Measurements from ENCODE around the gene SMIM13. TPM values are rescaled to one million over a fixed set of nuclear protein-coding genes. Genes with fewer than 3 reads are reported as not detected.

Gene SMIM13
- total RNA-seq, 1 donor from 2014 or later, result 5.8 TPM

DNA sequence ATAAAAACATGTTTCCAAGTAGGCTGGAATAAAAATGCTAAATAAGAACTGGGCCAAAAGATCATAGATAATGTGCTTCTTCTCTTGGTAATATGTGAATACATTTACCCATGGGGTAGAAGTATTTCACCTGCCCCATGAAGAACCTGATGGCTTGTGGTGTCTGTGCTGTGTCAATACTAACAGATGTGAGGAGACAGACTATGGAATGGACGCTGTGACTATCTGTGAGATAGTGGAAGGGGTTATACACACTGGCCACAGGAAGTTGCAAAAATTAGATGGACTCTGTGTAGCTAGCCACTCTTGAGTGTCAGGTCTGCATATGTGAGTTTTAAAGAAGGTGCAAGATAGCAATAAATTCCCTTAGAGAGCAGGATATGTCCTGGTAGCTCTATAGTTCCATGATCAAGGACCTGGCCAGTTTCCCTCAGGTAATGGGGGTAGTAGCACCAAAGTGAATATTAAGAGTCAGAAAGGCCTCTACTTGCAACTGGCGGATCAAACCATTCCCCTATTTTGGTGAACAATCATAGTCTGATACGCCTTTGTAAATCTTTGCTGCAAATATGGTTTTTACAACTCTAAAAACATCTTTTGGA lies 90.2 kb downstream of the SMIM13 start:
- ATAC-seq (ENCODE audit: low read depth) (no peak), DNase-seq (no peak)
- ChIA-PET POLR2A (no interaction called here), CTCF (interaction anchor here (2.3 kb wide), 1 partner anchor 312 kb away, joined by 7 read pairs; no protein-coding TSS in a partner anchor)
- TF ChIP-seq, protein P1, sequence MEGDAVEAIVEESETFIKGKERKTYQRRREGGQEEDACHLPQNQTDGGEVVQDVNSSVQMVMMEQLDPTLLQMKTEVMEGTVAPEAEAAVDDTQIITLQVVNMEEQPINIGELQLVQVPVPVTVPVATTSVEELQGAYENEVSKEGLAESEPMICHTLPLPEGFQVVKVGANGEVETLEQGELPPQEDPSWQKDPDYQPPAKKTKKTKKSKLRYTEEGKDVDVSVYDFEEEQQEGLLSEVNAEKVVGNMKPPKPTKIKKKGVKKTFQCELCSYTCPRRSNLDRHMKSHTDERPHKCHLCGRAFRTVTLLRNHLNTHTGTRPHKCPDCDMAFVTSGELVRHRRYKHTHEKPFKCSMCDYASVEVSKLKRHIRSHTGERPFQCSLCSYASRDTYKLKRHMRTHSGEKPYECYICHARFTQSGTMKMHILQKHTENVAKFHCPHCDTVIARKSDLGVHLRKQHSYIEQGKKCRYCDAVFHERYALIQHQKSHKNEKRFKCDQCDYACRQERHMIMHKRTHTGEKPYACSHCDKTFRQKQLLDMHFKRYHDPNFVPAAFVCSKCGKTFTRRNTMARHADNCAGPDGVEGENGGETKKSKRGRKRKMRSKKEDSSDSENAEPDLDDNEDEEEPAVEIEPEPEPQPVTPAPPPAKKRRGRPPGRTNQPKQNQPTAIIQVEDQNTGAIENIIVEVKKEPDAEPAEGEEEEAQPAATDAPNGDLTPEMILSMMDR (IDR thresholded peaks at IDR 0.05), result no peak
- Mint-ChIP-seq H3K9me3 (peaks cover 4% of the 10 kb centered on the region), H3K27ac (no peak overlapping the region), H3K4me3 (no peak overlapping the region), H3K27me3 (no peaks in the 10 kb centered on the region), H3K36me3 (ENCODE audit: low read depth) (peaks cover 69% of the 10 kb centered on the region), H3K4me1 (no peaks in the 10 kb centered on the region)
- intact Hi-C loops (cut with micrococcal nuclease), result no loop called here

DNA sequence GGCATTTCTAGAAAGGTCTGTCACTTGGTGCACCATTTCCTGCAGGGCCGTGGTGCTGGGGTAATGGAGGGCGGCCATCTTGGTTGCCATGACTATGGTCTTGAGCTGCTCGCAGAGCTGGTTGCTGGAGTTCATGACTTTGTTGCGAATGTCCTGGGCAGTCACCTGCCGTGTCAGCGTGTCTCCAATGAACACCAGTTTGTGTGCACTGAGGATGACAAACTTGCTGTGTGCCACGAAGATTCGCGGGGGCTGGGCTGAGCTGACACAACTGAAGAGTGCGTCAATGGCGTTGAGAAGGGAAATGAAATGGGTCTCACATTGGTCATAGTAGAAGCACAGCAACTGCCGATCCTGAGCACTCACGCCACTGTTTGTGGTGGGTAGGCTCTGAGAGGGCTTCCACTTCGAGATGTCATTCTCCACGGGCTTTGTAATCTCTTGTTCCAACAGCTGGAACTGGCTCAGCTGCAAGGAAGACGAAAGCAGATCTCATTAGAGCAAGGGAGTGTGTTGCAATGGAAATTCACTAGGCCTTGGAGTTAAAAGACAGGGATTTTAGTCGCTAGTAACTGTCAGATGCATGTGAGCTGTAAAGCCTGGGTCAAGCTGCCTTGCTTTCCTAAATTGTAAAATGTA lies 91.7 kb downstream of the SMIM13 start:
- POLR2A ChIA-PET, result no interaction called here

DNA sequence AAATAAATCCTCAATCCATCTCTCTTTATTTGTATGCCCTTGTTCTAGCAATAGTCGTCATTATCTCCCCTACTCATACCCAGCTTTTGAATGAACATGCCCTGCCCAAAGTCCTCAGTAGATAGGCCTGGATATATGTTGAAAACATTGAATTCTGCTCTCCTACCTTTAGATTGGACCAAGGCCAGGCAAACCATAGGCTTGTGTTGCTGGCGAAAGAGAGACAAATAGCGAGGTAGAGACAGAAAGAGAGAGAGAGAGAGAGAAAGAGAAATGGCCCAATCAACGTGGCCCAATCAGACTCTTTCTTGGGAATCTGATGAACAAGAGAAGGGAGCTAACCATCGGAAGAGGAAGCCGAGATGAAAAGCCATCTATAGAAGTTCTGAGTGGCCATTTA lies 93.7 kb downstream of the SMIM13 start:
- no peak for DNase-seq
- H3K9me3 Mint-ChIP-seq, result no peaks in the 10 kb centered on the region
- intact Hi-C loops (cut with micrococcal nuclease), result loop anchor here (2.0 kb wide), 1 partner anchor 16 kb away; no protein-coding TSS in a partner anchor
- H3K27me3 Mint-ChIP-seq, result no peaks in the 10 kb centered on the region
- no peak for ATAC-seq (ENCODE audit: low read depth)
- TF ChIP-seq, protein P1 (IDR thresholded peaks at IDR 0.05), result no peak
- H3K27ac Mint-ChIP-seq, result no peak overlapping the region
- ChIA-PET CTCF (interaction anchor here (1.3 kb wide), 1 partner anchor 388 kb away, joined by 4 read pairs; no protein-coding TSS in a partner anchor), POLR2A (interaction anchor here (1.2 kb wide), 1 partner anchor 272 kb away, joined by 3 read pairs; no protein-coding TSS in a partner anchor)
- H3K36me3 Mint-ChIP-seq (ENCODE audit: low read depth), result peaks cover 93% of the 10 kb centered on the region
- H3K4me1 Mint-ChIP-seq, result no peaks in the 10 kb centered on the region
- H3K4me3 Mint-ChIP-seq, result no peak overlapping the region

More for the DNA sequence above, 91.7 kb downstream of the SMIM13 start:
- Mint-ChIP-seq H3K9me3 (peaks cover 4% of the 10 kb centered on the region), H3K4me1 (no peaks in the 10 kb centered on the region), H3K27ac (no peak overlapping the region), H3K27me3 (no peaks in the 10 kb centered on the region), H3K36me3 (ENCODE audit: low read depth) (peaks cover 82% of the 10 kb centered on the region), H3K4me3 (no peak overlapping the region)
- DNase-seq, result no peak
- TF ChIP-seq, protein P1 (IDR thresholded peaks at IDR 0.05), result no peak
- CTCF ChIA-PET, result interaction anchor here (2.3 kb wide), 1 partner anchor 311 kb away, joined by 7 read pairs; no protein-coding TSS in a partner anchor
- no peak for ATAC-seq (ENCODE audit: low read depth)
- intact Hi-C loops (cut with micrococcal nuclease), result no loop called here

Other genes with a start within 250 kb of the SMIM13 start
- gene GCM2, start 211.8 kb upstream of the SMIM13 start, total RNA-seq, result not detected in 2 replicates
- 0.13 and 0.17 TPM in 2 replicates for gene SYCP2L, start 206.8 kb upstream of the SMIM13 start, total RNA-seq
- gene ELOVL2, start 49.5 kb upstream of the SMIM13 start, total RNA-seq, result not detected in 2 replicates
- gene ERVFRD-1, start 17.9 kb downstream of the SMIM13 start, total RNA-seq, result not detected in 2 replicates
- 57.4 and 61.9 TPM in 2 replicates for gene NEDD9, start 138.8 kb downstream of the SMIM13 start, total RNA-seq